ENCODE results near the gene TMEM245. TPM values are rescaled to one million over a fixed set of nuclear protein-coding genes. Genes with fewer than 3 reads are reported as not detected.

Gene TMEM245
- total and polyA plus RNA-seq, 10 of the 15 experiments (the other 5 are each of a cell fraction or from before 2014, with no cell fraction given) = 7.4 to 36.1 (median 19.0) TPM

DNA sequence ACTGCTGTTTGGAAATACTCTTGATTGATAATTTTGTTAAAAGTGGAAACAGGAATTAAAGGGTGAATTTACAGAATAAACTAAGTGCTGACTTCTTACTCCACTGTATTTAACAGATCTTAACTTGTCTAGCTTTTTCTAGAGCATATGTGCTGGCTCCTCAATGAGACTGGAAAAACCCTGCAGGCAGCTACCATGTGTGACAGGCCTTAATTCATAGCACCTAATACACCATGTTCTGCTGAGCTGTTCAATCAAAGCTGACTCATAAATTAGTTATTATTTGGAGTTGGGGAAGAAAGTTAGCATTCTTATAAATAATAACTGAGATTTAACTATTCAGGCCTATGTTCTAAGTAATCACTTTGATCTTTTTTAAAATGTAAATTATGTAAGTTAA lies 135.9 kb downstream of the TMEM245 start:
- no TSS peak for BruUV-seq (replicated peaks)
- intact Hi-C loops (cut with micrococcal nuclease; ENCODE audit: unreplicated experiment) (no loop called here), in situ Hi-C loops (cut with MboI) (no loop called here)
- no peak for TF ChIP-seq ZNF217 (IDR thresholded peaks at IDR 0.05)
- TF ChIP-seq HDAC2 (IDR thresholded peaks at IDR 0.05) = no peak
- no peak for TF ChIP-seq PRDM15 (CRISPR knock-in tag; IDR thresholded peaks at IDR 0.05)
- TF ChIP-seq SP1 (IDR thresholded peaks at IDR 0.05; ENCODE audit: low read depth, low read length) = no peak
- TF ChIP-seq EGR1 (IDR thresholded peaks at IDR 0.05; ENCODE audit: borderline replicate concordance in 1 of 2, low read depth in 2 of 2, low read length in 2 of 2) = no peak
- TF ChIP-seq TCF7 (IDR thresholded peaks at IDR 0.05; ENCODE audit: borderline replicate concordance) = no peak
- TF ChIP-seq, protein P1, sequence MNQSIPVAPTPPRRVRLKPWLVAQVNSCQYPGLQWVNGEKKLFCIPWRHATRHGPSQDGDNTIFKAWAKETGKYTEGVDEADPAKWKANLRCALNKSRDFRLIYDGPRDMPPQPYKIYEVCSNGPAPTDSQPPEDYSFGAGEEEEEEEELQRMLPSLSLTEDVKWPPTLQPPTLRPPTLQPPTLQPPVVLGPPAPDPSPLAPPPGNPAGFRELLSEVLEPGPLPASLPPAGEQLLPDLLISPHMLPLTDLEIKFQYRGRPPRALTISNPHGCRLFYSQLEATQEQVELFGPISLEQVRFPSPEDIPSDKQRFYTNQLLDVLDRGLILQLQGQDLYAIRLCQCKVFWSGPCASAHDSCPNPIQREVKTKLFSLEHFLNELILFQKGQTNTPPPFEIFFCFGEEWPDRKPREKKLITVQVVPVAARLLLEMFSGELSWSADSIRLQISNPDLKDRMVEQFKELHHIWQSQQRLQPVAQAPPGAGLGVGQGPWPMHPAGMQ (IDR thresholded peaks at IDR 0.05; ENCODE audit: borderline replicate concordance) = no peak
- TF ChIP-seq MTA2 (IDR thresholded peaks at IDR 0.05; ENCODE audit: low read depth) = no peak
- no peak for TF ChIP-seq RB1 (IDR thresholded peaks at IDR 0.05; ENCODE audit: borderline replicate concordance)
- no peak for TF ChIP-seq SREBF2 (IDR thresholded peaks at IDR 0.05; ENCODE audit: low read length)
- TF ChIP-seq SIN3A (IDR thresholded peaks at IDR 0.05; ENCODE audit: low read depth, low read length) = no peak
- TF ChIP-seq CHD2 (IDR thresholded peaks at IDR 0.05; ENCODE audit: borderline replicate concordance, low read depth, low read length) = no peak
- TF ChIP-seq, protein P2, sequence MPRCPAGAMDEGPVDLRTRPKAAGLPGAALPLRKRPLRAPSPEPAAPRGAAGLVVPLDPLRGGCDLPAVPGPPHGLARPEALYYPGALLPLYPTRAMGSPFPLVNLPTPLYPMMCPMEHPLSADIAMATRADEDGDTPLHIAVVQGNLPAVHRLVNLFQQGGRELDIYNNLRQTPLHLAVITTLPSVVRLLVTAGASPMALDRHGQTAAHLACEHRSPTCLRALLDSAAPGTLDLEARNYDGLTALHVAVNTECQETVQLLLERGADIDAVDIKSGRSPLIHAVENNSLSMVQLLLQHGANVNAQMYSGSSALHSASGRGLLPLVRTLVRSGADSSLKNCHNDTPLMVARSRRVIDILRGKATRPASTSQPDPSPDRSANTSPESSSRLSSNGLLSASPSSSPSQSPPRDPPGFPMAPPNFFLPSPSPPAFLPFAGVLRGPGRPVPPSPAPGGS (IDR thresholded peaks at IDR 0.05; ENCODE audit: borderline replicate concordance, insufficient read depth, low read depth, low read length, poor library complexity, severe bottlenecking) = no peak
- H4K20me1 ChIP-seq (ENCODE audit: control insufficient read depth, insufficient read depth) = no peaks in the 10 kb centered on the region
- ChIA-PET POLR2A (no interaction called here), SMC1A (ENCODE audit: uncharacterized antibody, unreplicated experiment) (interaction anchor here (1.2 kb wide), 1 partner anchor 25 kb away, joined by 7 read pairs; no protein-coding TSS in a partner anchor), CTCF (no interaction called here), RAD21 (ENCODE audit: unreplicated experiment) (no interaction called here)
- H3K4me2 ChIP-seq (ENCODE audit: control insufficient read depth, insufficient read depth) = no peak overlapping the region
- no peaks in the 10 kb centered on the region for H3K4me1 ChIP-seq (ENCODE audit: control insufficient read depth, insufficient read depth, low read length)
- DNase-seq (ENCODE audit: low read depth, low spot score) (no peak), FAIRE-seq (no peak), ATAC-seq (no peak)
- no peak overlapping the region for H3K27ac ChIP-seq (ENCODE audit: control insufficient read depth, insufficient read depth)
- no peak overlapping the region for H2AFZ ChIP-seq (ENCODE audit: control insufficient read depth, low read depth, low read length)
- no peak overlapping the region for H3K4me3 ChIP-seq
- no peak overlapping the region for H3K9ac ChIP-seq (ENCODE audit: control insufficient read depth, insufficient read depth, low read length)
- no peaks in the 10 kb centered on the region for H3K9me3 ChIP-seq (replicated peaks; ENCODE audit: control insufficient read depth, insufficient read depth, low read length)
- no peaks in the 10 kb centered on the region for H3K79me2 ChIP-seq (ENCODE audit: control insufficient read depth, insufficient read depth, low read length)
- H3K27me3 ChIP-seq (replicated peaks in 1 of 2; ENCODE audit: control insufficient read depth in 2 of 2, insufficient read depth in 2 of 2, low read length in 1 of 2) = no peaks in the 10 kb centered on the region
- peaks cover 0 to 4% of the 10 kb centered on the region in 2 experiments; a peak in 2 of 4 replicates for H3K36me3 ChIP-seq (ENCODE audit: control insufficient read depth in 2 of 2, insufficient read depth in 2 of 2, low read length in 1 of 2)
